Superior temporal gyrus (tissue), 1 donor: ENCODE data around the gene GIPC1.
"Not testable (repeated sequence)": the region's sequence is repeated elsewhere in the genome, so short reads cannot be mapped to it uniquely, and the experiment has no call there.

Experiments
- DNase-seq: peaks from one replicate; pipeline ENCODE4 v3.0.0-alpha.2; 2016; ENCODE audit errors: extremely low spot score

The GIPC1 gene

GRCh38 chr19:14471436-14472187 is 24.3 kb downstream of the GIPC1 start:
- no peak for DNase-seq

GRCh38 chr19:14470031-14470876 is 25.7 kb downstream of the GIPC1 start:
- DNase-seq, result no peak

GRCh38 chr19:14467816-14468215 is 28.1 kb downstream of the GIPC1 start:
- DNase-seq, result no peak

GRCh38 chr19:14467391-14467790 is 28.5 kb downstream of the GIPC1 start:
- no peak for DNase-seq

- no peak for DNase-seq
Observed at GRCh38 chr19:14463747-14464146, 32.2 kb downstream of the GIPC1 start.

GRCh38 chr19:14462401-14462800 is 33.5 kb downstream of the GIPC1 start:
- not testable (repeated sequence) for DNase-seq

GRCh38 chr19:14460935-14461334 is 35.0 kb downstream of the GIPC1 start:
- DNase-seq, result no peak

GRCh38 chr19:14459703-14460102 is 36.2 kb downstream of the GIPC1 start:
- no peak for DNase-seq

- DNase-seq, result not testable (repeated sequence)
Observed at GRCh38 chr19:14452303-14452702, 43.6 kb downstream of the GIPC1 start.

- DNase-seq, result no peak
Observed at GRCh38 chr19:14450876-14451275, 45.1 kb downstream of the GIPC1 start.

- no peak for DNase-seq
Observed at GRCh38 chr19:14450168-14450874, 45.6 kb downstream of the GIPC1 start.

GRCh38 chr19:14449321-14449720 is 46.6 kb downstream of the GIPC1 start:
- no peak for DNase-seq

GRCh38 chr19:14446336-14447036 is 49.4 kb downstream of the GIPC1 start:
- no peak for DNase-seq

GRCh38 chr19:14443632-14444216 is 52.2 kb downstream of the GIPC1 start:
- no peak for DNase-seq

- peak; percentile 45 for DNase-seq
Observed at GRCh38 chr19:14442891-14443631, 52.9 kb downstream of the GIPC1 start.

- DNase-seq, result no peak
Observed at GRCh38 chr19:14441041-14441938, 54.6 kb downstream of the GIPC1 start.

GRCh38 chr19:14440049-14440448 is 55.9 kb downstream of the GIPC1 start:
- peak; percentile 29 for DNase-seq

- no peak for DNase-seq
Observed at GRCh38 chr19:14439014-14439413, 56.9 kb downstream of the GIPC1 start.

GRCh38 chr19:14437578-14438140 is 58.3 kb downstream of the GIPC1 start:
- DNase-seq, result no peak
